Superior temporal gyrus (tissue), 1 donor: Measurements from ENCODE around the gene SIK2.

Source experiments
- DNase-seq: peaks from one replicate; pipeline ENCODE4 v3.0.0-alpha.2; 2016; ENCODE audit errors: extremely low spot score

Gene SIK2

GRCh38 chr11:111729831-111730311 lies 127.6 kb downstream of the SIK2 start:
- DNase-seq = no peak

- no peak for DNase-seq
Measured at GRCh38 chr11:111730871-111731591, 128.8 kb downstream of the SIK2 start.

GRCh38 chr11:111731821-111732220 lies 129.6 kb downstream of the SIK2 start:
- DNase-seq = no peak

- DNase-seq = no peak
Measured at GRCh38 chr11:111733016-111733415, 130.8 kb downstream of the SIK2 start.

GRCh38 chr11:111733611-111734088 lies 131.4 kb downstream of the SIK2 start:
- no peak for DNase-seq

- no peak for DNase-seq
Measured at GRCh38 chr11:111734101-111734953, 132.1 kb downstream of the SIK2 start.

GRCh38 chr11:111734954-111735261 lies 132.7 kb downstream of the SIK2 start:
- DNase-seq = no peak

GRCh38 chr11:111735262-111736116 lies 133.2 kb downstream of the SIK2 start:
- DNase-seq = peak; percentile 98

- DNase-seq = no peak
Measured at GRCh38 chr11:111736181-111736590, 133.9 kb downstream of the SIK2 start.

GRCh38 chr11:111736621-111737443 lies 134.6 kb downstream of the SIK2 start:
- no peak for DNase-seq

GRCh38 chr11:111737444-111738210 lies 135.4 kb downstream of the SIK2 start:
- DNase-seq = peak; percentile 87

- DNase-seq = no peak
Measured at GRCh38 chr11:111739299-111739698, 137.1 kb downstream of the SIK2 start.

- no peak for DNase-seq
Measured at GRCh38 chr11:111741751-111742150, 139.5 kb downstream of the SIK2 start.

- no peak for DNase-seq
Measured at GRCh38 chr11:111743700-111744099, 141.5 kb downstream of the SIK2 start.

- no peak for DNase-seq
Measured at GRCh38 chr11:111745719-111746504, 143.7 kb downstream of the SIK2 start.

GRCh38 chr11:111748035-111748804 lies 146.0 kb downstream of the SIK2 start:
- no peak for DNase-seq

GRCh38 chr11:111749646-111750045 lies 147.4 kb downstream of the SIK2 start:
- no peak for DNase-seq

GRCh38 chr11:111756097-111756496 lies 153.8 kb downstream of the SIK2 start:
- no peak for DNase-seq

GRCh38 chr11:111759376-111759775 lies 157.1 kb downstream of the SIK2 start:
- no peak for DNase-seq
